Activated CD4-positive, alpha-beta T cell treated with anti-CD3 and anti-CD28 coated beads for 36 hours (primary cell): ENCODE measurements around the gene CLDN7. TPM values are rescaled to one million over a fixed set of nuclear protein-coding genes. Genes with fewer than 3 reads are reported as not detected.

Experiments used
- ATAC-seq: fragments of 200-7000 bp; cut with Tn5 transposase; one replicate; pipeline ENCODE4 v1.10.0; 2021; ENCODE audit warnings: mild to moderate bottlenecking, moderate library complexity
- CTCF ChIA-PET: fragments of 350-600 bp; sonication (Branson Sonifier 250); formaldehyde crosslinking; loops from one replicate; lab custom pipeline; 2021; ENCODE audit warnings: antibody characterized with exemption; lab: Charles Lee
- POLR2A ChIA-PET: fragments of 350-600 bp; sonication (Branson Sonifier 250); formaldehyde crosslinking; loops from one replicate; lab custom pipeline; 2021; ENCODE audit warnings: antibody characterized with exemption, inconsistent platforms; lab: Charles Lee
- DNase-seq: peaks from one replicate; pipeline ENCODE4 v3.0.0-alpha.2; 2020
- H3K27ac Mint-ChIP-seq: one replicate; pipeline ENCODE4 v1.8.0; 2021; ENCODE audit warnings: mixed read lengths
- H3K27me3 Mint-ChIP-seq: one replicate; pipeline ENCODE4 v1.8.0; 2021; ENCODE audit warnings: mixed read lengths
- H3K36me3 Mint-ChIP-seq: one replicate; pipeline ENCODE4 v1.8.0; 2021; ENCODE audit warnings: low read depth, mixed read lengths
- H3K4me1 Mint-ChIP-seq: one replicate; pipeline ENCODE4 v1.8.0; 2021; ENCODE audit warnings: mixed read lengths
- H3K4me3 Mint-ChIP-seq: one replicate; pipeline ENCODE4 v1.8.0; 2021; ENCODE audit warnings: mild to moderate bottlenecking, moderate library complexity, mixed read lengths
- H3K9me3 Mint-ChIP-seq: one replicate; pipeline ENCODE4 v1.8.0; 2021; ENCODE audit warnings: low read depth, mixed read lengths
- intact Hi-C, 2 experiments: fragments of 100-400 bp; cut with DNase I in 1 of 2; cut with micrococcal nuclease in 1 of 2; formaldehyde crosslinking; loops; one replicate each; pipeline versions ENCODE4 v1.14.2 to v1.15.1; 2022 to 2024; cut with DNase I, micrococcal nuclease
- total RNA-seq, 2 experiments: library from RNA; stranded (reverse); gene quantifications; one replicate each; pipeline ENCODE4 v1.2.3, GENCODE V29; 2021

The CLDN7 gene
- total RNA-seq, 2 experiments from 2014 or later: 0.53 to 0.72 TPM

GRCh38 chr17:7219229-7219811 lies 43.0 kb downstream of the CLDN7 start:
- H3K4me1 Mint-ChIP-seq: peaks cover 54% of the 10 kb centered on the region
- no peaks in the 10 kb centered on the region for H3K9me3 Mint-ChIP-seq
- peaks cover 24% of the 10 kb centered on the region for H3K36me3 Mint-ChIP-seq
- peak overlapping the region; percentile 96 for H3K27ac Mint-ChIP-seq
- intact Hi-C loops: loop anchor here (1.0 to 10.0 kb wide), 4 partner anchors 15 to 575 kb away; partner anchors contain the start of genes DVL2 (in 2 of the 2), ELP5 (in 1 of the 2), GABARAP (in 1 of the 2) and KIAA0753 (in 1 of the 2)
- ATAC-seq (no peak), DNase-seq (no peak)
- H3K27me3 Mint-ChIP-seq: no peaks in the 10 kb centered on the region
- ChIA-PET POLR2A (interaction anchor here (0.6 to 1.6 kb wide), 5 partner anchors 15 to 185 kb away, joined by 3 to 7 read pairs (median 5); partner anchors contain the start of gene DVL2), CTCF (interaction anchor here (0.7 to 3.6 kb wide), 9 partner anchors 12 to 173 kb away, joined by 3 to 25 read pairs (median 4); partner anchors contain the start of genes CTDNEP1, DVL2 and GABARAP)
- H3K4me3 Mint-ChIP-seq: peak overlapping the region; percentile 89

DNA sequence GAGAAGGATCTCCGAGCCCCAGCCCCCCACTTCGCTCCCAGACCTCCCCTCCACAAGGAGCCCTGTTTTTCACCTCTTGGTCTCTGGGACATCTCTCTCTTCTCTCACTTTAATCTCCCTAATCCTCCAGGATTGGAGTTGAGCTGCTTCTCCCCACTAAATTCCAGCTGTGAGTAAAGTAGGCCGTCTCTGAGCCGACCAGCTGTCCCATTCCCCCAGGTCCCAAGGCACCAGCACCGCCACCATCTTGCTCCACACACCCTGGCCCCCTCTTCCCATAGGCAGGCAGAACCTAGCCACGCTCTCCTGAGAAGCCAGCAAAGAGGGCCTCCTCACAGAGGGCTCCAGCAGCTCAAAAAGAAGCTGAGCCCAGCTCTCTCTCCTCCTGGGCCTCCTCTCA lies 43.5 kb downstream of the CLDN7 start:
- H3K4me1 Mint-ChIP-seq: peaks cover 60% of the 10 kb centered on the region
- peaks cover 20% of the 10 kb centered on the region for H3K36me3 Mint-ChIP-seq
- peak overlapping the region; percentile 89 for H3K4me3 Mint-ChIP-seq
- DNase-seq: no peak
- intact Hi-C loops: loop anchor here (1.0 to 10.0 kb wide), 4 partner anchors 16 to 574 kb away; partner anchors contain the start of genes DVL2 (in 2 of the 2), ELP5 (in 1 of the 2), GABARAP (in 1 of the 2) and KIAA0753 (in 1 of the 2)
- no peaks in the 10 kb centered on the region for H3K9me3 Mint-ChIP-seq
- peak overlapping the region; percentile 96 for H3K27ac Mint-ChIP-seq
- H3K27me3 Mint-ChIP-seq: no peaks in the 10 kb centered on the region
- POLR2A ChIA-PET: interaction anchor here (0.5 to 1.4 kb wide), 3 partner anchors 16 to 294 kb away, joined by 3 to 7 read pairs (median 3); partner anchors contain the start of gene DVL2
- CTCF ChIA-PET: interaction anchor here (0.7 to 1.4 kb wide), 2 partner anchors 111 to 173 kb away, joined by 3 to 4 read pairs; no protein-coding TSS in a partner anchor
- no peak for ATAC-seq

- CTCF ChIA-PET: no interaction called here
- Mint-ChIP-seq H3K27ac (peak overlapping the region; percentile 96), H3K27me3 (no peaks in the 10 kb centered on the region), H3K4me1 (peaks cover 65% of the 10 kb centered on the region), H3K36me3 (peaks cover 15% of the 10 kb centered on the region), H3K9me3 (no peaks in the 10 kb centered on the region), H3K4me3 (peak overlapping the region; percentile 63)
- ATAC-seq (no peak), DNase-seq (peak; percentile 38)
- intact Hi-C loops: loop anchor here in 1 of 2 experiments (10.0 kb wide), 1 partner anchor 573 kb away; the partner anchor contains the start of genes KIAA0753 and TXNDC17
- POLR2A ChIA-PET: interaction anchor here (0.5 to 0.8 kb wide), 3 partner anchors 12 to 295 kb away, joined by 3 read pairs; no protein-coding TSS in a partner anchor
Observed at GRCh38 chr17:7218166-7218565, 44.1 kb downstream of the CLDN7 start.

- Mint-ChIP-seq H3K36me3 (peaks cover 9% of the 10 kb centered on the region), H3K9me3 (no peaks in the 10 kb centered on the region), H3K4me1 (peaks cover 67% of the 10 kb centered on the region), H3K27me3 (no peaks in the 10 kb centered on the region), H3K27ac (peak overlapping the region; percentile 96), H3K4me3 (peak overlapping the region; percentile 63)
- DNase-seq (peak; percentile 57), ATAC-seq (no peak)
- POLR2A ChIA-PET: interaction anchor here (0.8 kb wide), 1 partner anchor 13 kb away, joined by 3 read pairs; no protein-coding TSS in a partner anchor
- CTCF ChIA-PET: no interaction called here
- intact Hi-C loops: loop anchor here in 1 of 2 experiments (10.0 kb wide), 1 partner anchor 573 kb away; the partner anchor contains the start of genes KIAA0753 and TXNDC17
Observed at GRCh38 chr17:7217113-7217987, 44.9 kb downstream of the CLDN7 start.

DNA sequence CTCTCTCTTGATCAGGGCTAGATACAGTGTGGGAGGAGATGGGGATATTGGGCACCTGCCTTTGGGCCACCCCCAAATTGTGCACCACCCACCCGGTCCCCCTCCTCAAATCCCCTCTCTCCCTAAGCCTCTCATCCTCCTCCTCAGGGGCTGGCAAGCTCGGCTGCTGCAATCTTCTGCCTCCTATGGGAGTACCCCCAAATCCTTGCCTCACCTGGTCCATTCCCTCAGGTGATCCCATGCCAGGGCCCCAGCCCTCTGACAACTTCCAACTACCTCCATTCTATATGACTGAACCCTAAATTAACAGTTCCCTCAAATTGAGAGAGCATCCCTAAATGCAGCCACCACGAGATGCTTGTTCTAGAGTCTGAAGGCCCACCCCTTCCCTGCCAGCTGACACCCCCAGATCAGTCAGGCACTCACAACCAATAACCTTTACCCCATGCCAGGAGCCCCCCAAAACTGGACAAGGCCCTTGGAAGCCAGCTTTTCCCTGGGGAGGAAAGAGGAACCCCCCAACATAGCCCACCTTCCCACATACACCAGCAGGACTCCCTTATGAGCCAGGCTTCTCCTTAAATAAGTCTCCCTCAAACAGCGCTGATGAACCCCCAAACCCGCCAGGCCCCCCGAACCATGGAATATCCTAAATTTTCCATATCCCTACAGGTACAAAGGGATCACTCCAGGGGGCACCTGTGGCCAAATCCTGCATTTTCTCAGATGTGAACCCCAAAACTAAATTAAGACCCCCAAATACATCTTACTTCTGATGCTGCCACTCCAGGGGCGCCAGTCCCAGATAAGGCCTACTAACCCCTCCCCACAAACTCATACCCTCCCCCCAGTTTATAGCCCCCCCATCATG lies 45.8 kb downstream of the CLDN7 start:
- CTCF ChIA-PET: no interaction called here
- Mint-ChIP-seq H3K9me3 (no peaks in the 10 kb centered on the region), H3K4me1 (peaks cover 73% of the 10 kb centered on the region), H3K27ac (peak overlapping the region; percentile 62), H3K4me3 (peak overlapping the region; percentile 35), H3K36me3 (peaks cover 9% of the 10 kb centered on the region), H3K27me3 (peaks cover 5% of the 10 kb centered on the region)
- no peak for ATAC-seq
- intact Hi-C loops: loop anchor here in 1 of 2 experiments (10.0 kb wide), 1 partner anchor 572 kb away; the partner anchor contains the start of genes KIAA0753 and TXNDC17
- POLR2A ChIA-PET: no interaction called here
- no peak for DNase-seq

GRCh38 chr17:7215652-7216180 lies 46.6 kb downstream of the CLDN7 start:
- intact Hi-C loops: loop anchor here (2.0 to 10.0 kb wide), 4 partner anchors 37 to 571 kb away; partner anchors contain the start of genes ELP5 (in 1 of the 2), KIAA0753 (in 1 of the 2), TP53 (in 1 of the 2) and TXNDC17 (in 1 of the 2)
- peak overlapping the region; percentile 62 for H3K27ac Mint-ChIP-seq
- ATAC-seq (no peak), DNase-seq (peak; percentile 32)
- H3K4me3 Mint-ChIP-seq: peak overlapping the region; percentile 81
- peaks cover 5% of the 10 kb centered on the region for H3K27me3 Mint-ChIP-seq
- POLR2A ChIA-PET: no interaction called here
- peaks cover 5% of the 10 kb centered on the region for H3K36me3 Mint-ChIP-seq
- H3K9me3 Mint-ChIP-seq: no peaks in the 10 kb centered on the region
- H3K4me1 Mint-ChIP-seq: peaks cover 72% of the 10 kb centered on the region
- CTCF ChIA-PET: no interaction called here

DNA sequence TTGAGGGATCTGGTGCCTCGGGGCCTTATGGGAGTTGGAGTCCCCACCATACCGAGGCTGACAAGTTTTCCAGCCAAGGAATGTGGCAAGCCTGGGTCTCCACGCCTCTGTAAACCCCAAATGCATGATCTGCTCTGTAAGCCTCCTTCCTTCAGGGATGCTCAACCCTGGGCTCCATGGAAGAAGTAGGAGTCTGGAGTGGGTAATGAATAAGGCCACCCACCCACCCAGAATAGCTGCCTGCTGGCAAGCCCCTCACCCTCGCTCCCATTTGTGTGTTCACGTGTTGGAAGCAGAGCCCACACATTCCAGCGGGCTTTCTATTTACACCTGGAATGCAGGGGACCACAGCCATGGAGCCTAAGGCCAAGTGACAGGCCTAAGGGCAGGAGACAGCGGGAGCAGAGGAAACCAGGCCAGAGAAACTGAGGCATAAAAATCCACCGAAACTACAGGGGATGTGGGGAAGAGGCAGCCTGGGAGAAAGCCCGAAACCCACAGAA lies 47.1 kb downstream of the CLDN7 start:
- Mint-ChIP-seq H3K27ac (peak overlapping the region; percentile 93), H3K36me3 (no peaks in the 10 kb centered on the region), H3K27me3 (peaks cover 5% of the 10 kb centered on the region), H3K4me1 (peaks cover 69% of the 10 kb centered on the region), H3K4me3 (peak overlapping the region; percentile 81), H3K9me3 (no peaks in the 10 kb centered on the region)
- ChIA-PET POLR2A (interaction anchor here (0.6 kb wide), 1 partner anchor 1774 kb away, joined by 4 read pairs; no protein-coding TSS in a partner anchor), CTCF (interaction anchor here (1.6 to 1.8 kb wide), 2 partner anchors 20 to 169 kb away, joined by 3 to 7 read pairs; no protein-coding TSS in a partner anchor)
- DNase-seq: no peak
- no peak for ATAC-seq
- intact Hi-C loops: loop anchor here (2.0 to 10.0 kb wide), 4 partner anchors 38 to 570 kb away; partner anchors contain the start of genes ELP5 (in 1 of the 2), KIAA0753 (in 1 of the 2), TP53 (in 1 of the 2) and TXNDC17 (in 1 of the 2)

- H3K4me1 Mint-ChIP-seq: peaks cover 71% of the 10 kb centered on the region
- peak overlapping the region; percentile 93 for H3K27ac Mint-ChIP-seq
- peak overlapping the region; percentile 81 for H3K4me3 Mint-ChIP-seq
- peak; percentile 82 for ATAC-seq
- peaks cover 7% of the 10 kb centered on the region for H3K27me3 Mint-ChIP-seq
- ChIA-PET CTCF (interaction anchor here (0.6 to 1.8 kb wide), 4 partner anchors 10 to 169 kb away, joined by 3 to 7 read pairs (median 3); partner anchors contain the start of gene GABARAP), POLR2A (interaction anchor here (0.5 to 0.6 kb wide), 2 partner anchors 42 to 1773 kb away, joined by 4 read pairs; no protein-coding TSS in a partner anchor)
- DNase-seq: peak; percentile 100
- intact Hi-C loops: loop anchor here (1.0 to 10.0 kb wide), 16 partner anchors 9 to 570 kb away; partner anchors contain the start of genes DVL2 (in 2 of the 2), ELP5 (in 2 of the 2), PHF23 (in 2 of the 2) and EIF5A (in 1 of the 2)
- H3K36me3 Mint-ChIP-seq: no peaks in the 10 kb centered on the region
- no peaks in the 10 kb centered on the region for H3K9me3 Mint-ChIP-seq
Observed at GRCh38 chr17:7214300-7215135, 47.8 kb downstream of the CLDN7 start.
